GM23338 (cell line): Measurements from ENCODE around the gene EBF4. TPM values are rescaled to one million over a fixed set of nuclear protein-coding genes. Genes with fewer than 3 reads are reported as not detected.

ENCODE experiments used
- ATAC-seq: fragments of 200-7000 bp; cut with Tn5 transposase; 3 replicates; pipeline ENCODE4 v1.9.1; 2020
- DNase-seq: peaks from one replicate; pipeline ENCODE4 v3.0.0-alpha.2; 2015; ENCODE audit warnings: low spot score
- H2AFZ ChIP-seq: fragments of 200-600 bp; sonication (generic); 2 replicates; pipeline ENCODE4 v1.8.0; 2016; ENCODE audit warnings: antibody characterized with exemption, mild to moderate bottlenecking, moderate library complexity
- H3F3A ChIP-seq: fragments of 200-600 bp; sonication (generic); replicated peaks from 2 replicates; pipeline ENCODE4 v1.8.0; 2017; ENCODE audit warnings: antibody characterized with exemption, mixed run types, low read depth
- H3K27ac ChIP-seq: fragments of 200-600 bp; sonication (generic); 2 replicates; pipeline ENCODE4 v1.6.1; 2016; ENCODE audit warnings: low read depth
- H3K27me3 ChIP-seq: fragments of 200-600 bp; sonication (generic); 2 replicates; pipeline ENCODE4 v1.8.0; 2016; ENCODE audit warnings: mild to moderate bottlenecking, mixed run types, moderate library complexity; ENCODE audit not compliant: insufficient read depth
- H3K36me3 ChIP-seq: fragments of 200-600 bp; sonication (generic); 2 replicates; pipeline ENCODE4 v1.8.0; 2016; ENCODE audit warnings: mild to moderate bottlenecking; ENCODE audit not compliant: insufficient read depth
- H3K4me1 ChIP-seq: fragments of 200-600 bp; sonication (generic); 2 replicates; pipeline ENCODE4 v1.8.0; 2016; ENCODE audit warnings: mild to moderate bottlenecking, moderate library complexity; ENCODE audit not compliant: insufficient read depth
- H3K4me2 ChIP-seq: fragments of 200-600 bp; sonication (generic); 2 replicates; pipeline ENCODE4 v1.7.1; 2017; ENCODE audit warnings: mixed run types
- H3K4me3 ChIP-seq: fragments of 200-600 bp; sonication (generic); 2 replicates; pipeline ENCODE4 v1.6.1; 2016; ENCODE audit warnings: mixed run types
- H3K79me2 ChIP-seq: fragments of 200-600 bp; sonication (generic); replicated peaks from 2 replicates; pipeline ENCODE4 v1.8.0; 2017; ENCODE audit warnings: mild to moderate bottlenecking; ENCODE audit not compliant: insufficient read depth
- H3K9me2 ChIP-seq: fragments of 200-600 bp; sonication (generic); 2 replicates; pipeline ENCODE4 v1.8.0; 2017; ENCODE audit not compliant: insufficient read depth
- H4K20me1 ChIP-seq: fragments of 200-600 bp; sonication (generic); replicated peaks from 2 replicates; pipeline ENCODE4 v1.8.0; 2017; ENCODE audit warnings: mild to moderate bottlenecking; ENCODE audit not compliant: insufficient read depth
- H3K27ac Mint-ChIP-seq: 2 replicates; pipeline ENCODE4 v1.8.0; 2020; ENCODE audit warnings: inconsistent platforms, mild to moderate bottlenecking, moderate library complexity, mixed read lengths
- H3K27me3 Mint-ChIP-seq: 3 replicates; pipeline ENCODE4 v1.8.0; 2022; ENCODE audit warnings: low read depth, mild to moderate bottlenecking, moderate library complexity, mixed read lengths, inconsistent platforms; ENCODE audit not compliant: insufficient read depth, poor library complexity
- H3K36me3 Mint-ChIP-seq: 3 replicates; pipeline ENCODE4 v1.8.0; 2021; ENCODE audit warnings: low read depth, mild to moderate bottlenecking, inconsistent platforms, moderate library complexity, mixed read lengths
- H3K4me1 Mint-ChIP-seq: 3 replicates; pipeline ENCODE4 v1.8.0; 2020; ENCODE audit warnings: mild to moderate bottlenecking, inconsistent platforms, mixed read lengths
- H3K4me3 Mint-ChIP-seq: 3 replicates; pipeline ENCODE4 v1.8.0; 2021; ENCODE audit warnings: moderate library complexity, mild to moderate bottlenecking, inconsistent platforms, mixed read lengths
- H3K9me3 Mint-ChIP-seq: 3 replicates; pipeline ENCODE4 v1.8.0; 2020; ENCODE audit warnings: moderate library complexity, mild to moderate bottlenecking, inconsistent platforms, mixed read lengths
- CREB1 ChIP-seq: fragments of 250-450 bp; sonication (Bioruptor Pico); IDR thresholded peaks from 2 replicates; pipeline ENCODE4 v1.5.0; 2020; ENCODE audit warnings: low read depth, mild to moderate bottlenecking, moderate library complexity
- CTCF ChIP-seq, 2 experiments: fragments of 200-600 bp in 1 of 2; sonication (generic) in 1 of 2; conservative IDR thresholded peaks; 2 replicates each; pipeline versions ENCODE4 v1.5.1 to v1.6.1; 2016 to 2017; ENCODE audit warnings: antibody characterized with exemption in 2 of 2, low read depth in 2 of 2, mild to moderate bottlenecking in 2 of 2, moderate library complexity in 1 of 2
- ETS1 ChIP-seq: IDR thresholded peaks from 2 replicates; pipeline ENCODE4 v1.6.1; 2016; ENCODE audit warnings: antibody characterized with exemption
- EZH2 ChIP-seq: fragments of 200-600 bp; sonication (generic); IDR thresholded peaks from one replicate; pipeline ENCODE4 v1.8.0; 2017; ENCODE audit warnings: antibody characterized with exemption, mild to moderate bottlenecking, low read depth; ENCODE audit not compliant: unreplicated experiment
- EZH2phosphoT487 ChIP-seq: fragments of 200-600 bp; sonication (generic); IDR thresholded peaks from one replicate; pipeline ENCODE4 v1.8.1; 2018; ENCODE audit warnings: antibody characterized with exemption; ENCODE audit not compliant: unreplicated experiment
- JUNB ChIP-seq: IDR thresholded peaks from one replicate; pipeline ENCODE4 v1.6.1; 2016; ENCODE audit warnings: antibody characterized with exemption; ENCODE audit not compliant: unreplicated experiment
- NANOG ChIP-seq: IDR thresholded peaks from 2 replicates; pipeline ENCODE4 v1.6.1; 2016; ENCODE audit warnings: antibody characterized with exemption, borderline replicate concordance
- POLR2AphosphoS5 ChIP-seq: IDR thresholded peaks from 2 replicates; pipeline ENCODE4 v1.6.1; 2016; ENCODE audit warnings: antibody characterized with exemption, low read depth
- REST ChIP-seq: IDR thresholded peaks from one replicate; pipeline ENCODE4 v1.6.1; 2018; ENCODE audit warnings: antibody characterized with exemption; ENCODE audit not compliant: unreplicated experiment
- STAT1 ChIP-seq: IDR thresholded peaks from one replicate; pipeline ENCODE4 v1.6.1; 2016; ENCODE audit warnings: antibody characterized with exemption; ENCODE audit not compliant: unreplicated experiment
- ZNF114 ChIP-seq: fragments of 250-450 bp; sonication (Bioruptor Pico); IDR thresholded peaks from 2 replicates; pipeline ENCODE4 v1.5.0; 2020; ENCODE audit warnings: mild to moderate bottlenecking, moderate library complexity
- ZNF331 ChIP-seq: fragments of 250-450 bp; sonication (Bioruptor Pico); IDR thresholded peaks from 2 replicates; pipeline ENCODE4 v1.5.0; 2020; ENCODE audit warnings: low read depth, mild to moderate bottlenecking, moderate library complexity
- ZNF462 ChIP-seq: fragments of 250-450 bp; sonication (Bioruptor Pico); IDR thresholded peaks from 2 replicates; pipeline ENCODE4 v1.5.0; 2020; ENCODE audit warnings: mild to moderate bottlenecking, moderate library complexity
- polyA plus RNA-seq: library from polyadenylated mRNA; unstranded; fragments of >200 nt; fragmentation: Nextera tagmentation; extraction: Ambion mirVana; gene quantifications from 2 replicates; pipeline ENCODE4 v1.2.1, GENCODE V29; 2016
- total RNA-seq: library from RNA; depleted of rRNA; stranded (reverse); fragments of >200 nt; shearing (Covaris generic); gene quantifications from 2 replicates; pipeline ENCODE4 v1.2.3, GENCODE V29; 2014

EBF4 gene
- total and polyA plus RNA-seq, 2 experiments from 2014 or later, result 0.66 to 1.6 TPM

- no peak for DNase-seq
- H3K79me2 ChIP-seq, result peaks cover 48% of the 10 kb centered on the region
These were observed 38.2 kb upstream of the EBF4 start for GRCh38 chr20:2654384-2654822.

More at GRCh38 chr20:2654384-2654822, 38.2 kb upstream of the EBF4 start:
- Mint-ChIP-seq H3K27ac (peak overlapping the region; percentile 86), H3K36me3 (peaks cover 69% of the 10 kb centered on the region), H3K27me3 (peaks cover 30% of the 10 kb centered on the region), H3K4me3 (peak overlapping the region; percentile 94), H3K9me3 (peaks cover 4% of the 10 kb centered on the region), H3K4me1 (peaks cover 20% of the 10 kb centered on the region)
- Histone ChIP-seq H3F3A (peaks cover 64% of the 10 kb centered on the region), H3K9me2 (no peaks in the 10 kb centered on the region), H3K27ac (peak overlapping the region; percentile 85), H3K4me1 (peaks cover 15% of the 10 kb centered on the region), H3K4me2 (peak overlapping the region; percentile 100), H3K36me3 (peaks cover 56% of the 10 kb centered on the region), H3K27me3 (no peaks in the 10 kb centered on the region), H4K20me1 (peaks cover 53% of the 10 kb centered on the region), H2AFZ (no peak overlapping the region), H3K4me3 (peak overlapping the region; percentile 99)
- no peak for ATAC-seq
- TF ChIP-seq ETS1, result no peak
- TF ChIP-seq CTCF (conservative IDR thresholded peaks at IDR 0.05; ENCODE audit: low read depth in 2 of 2), result no peak
- TF ChIP-seq EZH2, result no peak
- no peak for TF ChIP-seq EZH2phosphoT487
- TF ChIP-seq ZNF462 (CRISPR knock-in tag), result no peak
- no peak for TF ChIP-seq REST
- TF ChIP-seq NANOG, result no peak
- TF ChIP-seq ZNF331 (CRISPR knock-in tag), result no peak
- no peak for TF ChIP-seq CREB1 (CRISPR knock-in tag)
- TF ChIP-seq STAT1, result no peak
- no peak for TF ChIP-seq ZNF114
- no peak for TF ChIP-seq JUNB
- TF ChIP-seq POLR2AphosphoS5, result no peak
